ENCODE results near the gene GNAT3. TPM values are rescaled to one million over a fixed set of nuclear protein-coding genes. Genes with fewer than 3 reads are reported as not detected.

The GNAT3 gene
- total and polyA plus RNA-seq, 2 donors (not counting 3 experiments of a cell fraction or from before 2014, with no cell fraction given) = not detected

DNA sequence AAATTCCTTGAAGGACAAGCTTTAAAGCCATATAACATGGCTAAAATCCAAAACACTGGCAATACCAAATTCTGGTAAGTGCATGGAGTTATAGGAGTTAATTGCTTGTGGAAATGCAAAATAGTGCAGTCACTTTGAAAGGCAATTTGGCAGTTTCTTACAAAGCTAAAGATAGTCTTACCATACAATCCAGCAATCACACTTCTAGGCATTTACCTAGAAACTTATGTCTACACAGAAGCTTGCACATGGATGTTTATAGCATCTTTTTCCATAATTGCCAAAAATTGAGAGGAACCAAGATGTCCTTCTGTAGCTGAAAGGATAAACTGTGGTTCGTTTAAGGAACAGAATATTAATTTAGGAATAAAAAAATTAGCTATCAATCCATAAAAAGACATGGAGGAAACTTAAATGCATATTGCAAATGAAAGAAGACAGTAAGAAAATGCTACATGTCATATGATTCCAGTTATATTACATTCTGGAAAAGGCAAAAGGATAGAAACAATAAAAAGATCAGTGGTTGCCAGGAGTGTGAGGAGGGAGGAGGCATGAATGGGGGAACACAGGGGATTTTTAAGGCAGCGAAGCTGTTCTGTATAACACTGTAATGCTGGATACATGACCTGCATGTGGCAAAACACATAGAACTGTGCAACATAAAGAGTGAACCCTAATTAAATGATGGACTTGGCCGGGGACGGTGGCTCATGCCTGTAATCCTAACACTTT is 51.9 kb downstream of the GNAT3 start:
- dilution Hi-C loops (cut with MboI; ENCODE audit: extremely low pct_ligation_motif_present, low sequenced_read_pairs) = no loop called here
- DNase-seq (ENCODE audit: low read depth, low spot score) = no peak
- no TSS peak for BruUV-seq (replicated peaks)
- Histone ChIP-seq H4K20me1 (replicated peaks; ENCODE audit: control insufficient read depth, extremely low read depth, insufficient read depth, low read length) (no peaks in the 10 kb centered on the region), H3K4me3 (replicated peaks in 1 of 3; ENCODE audit: insufficient read depth in 1 of 3, low read depth in 1 of 3, low read length in 3 of 3) (no peak overlapping the region), H3K27ac (ENCODE audit: insufficient read depth, low read depth, low read length) (no peak overlapping the region), H3K9ac (replicated peaks; ENCODE audit: extremely low read depth, insufficient read depth, low read length) (no peak overlapping the region), H3K9me1 (replicated peaks; ENCODE audit: control insufficient read depth, extremely low read depth, insufficient read depth, low read length) (no peaks in the 10 kb centered on the region), H3K4me2 (ENCODE audit: insufficient read depth, low read length) (no peak overlapping the region), H2AFZ (ENCODE audit: low read depth, low read length) (no peak overlapping the region), H3K79me2 (ENCODE audit: control insufficient read depth, insufficient read depth, low read length) (no peaks in the 10 kb centered on the region), H3K9me3 (replicated peaks; ENCODE audit: control insufficient read depth, insufficient read depth, low read length) (no peaks in the 10 kb centered on the region), H3K36me3 (ENCODE audit: control insufficient read depth in 2 of 2, extremely low read depth in 1 of 2, insufficient read depth in 2 of 2, low read length in 2 of 2) (no peaks in the 10 kb centered on the region), H3K27me3 (ENCODE audit: control insufficient read depth in 2 of 2, insufficient read depth in 2 of 2, low read length in 2 of 2) (no peaks in the 10 kb centered on the region), H3K4me1 (ENCODE audit: control insufficient read depth, extremely low read depth, insufficient read depth, low read length) (no peaks in the 10 kb centered on the region)
- FAIRE-seq = no peak
- ChIA-PET CTCF (interaction anchor here (2.2 to 2.7 kb wide), 2 partner anchors 14 to 199 kb away, joined by 5 to 10 read pairs; no protein-coding TSS in a partner anchor), POLR2A (no interaction called here)
- TF ChIP-seq GATA2 (IDR thresholded peaks at IDR 0.05; ENCODE audit: insufficient read depth, insufficient read length, low read depth, low read length) (no peak), FOS (IDR thresholded peaks at IDR 0.05; ENCODE audit: borderline replicate concordance, insufficient read depth, low read length) (no peak), JUN (IDR thresholded peaks at IDR 0.05; ENCODE audit: borderline replicate concordance, insufficient read depth, insufficient read length, low read depth) (no peak), EZH2 (IDR thresholded peaks at IDR 0.05; ENCODE audit: borderline replicate concordance, low read depth, low read length, severe bottlenecking) (no peak), POLR2A (IDR thresholded peaks at IDR 0.05; ENCODE audit: low read depth, low read length) (no peak), MYC (IDR thresholded peaks at IDR 0.05; ENCODE audit: low read depth, low read length) (no peak), POLR2AphosphoS5 (IDR thresholded peaks at IDR 0.05; ENCODE audit: insufficient read depth, low read depth, low read length) (no peak)
- TF ChIP-seq, protein P1, sequence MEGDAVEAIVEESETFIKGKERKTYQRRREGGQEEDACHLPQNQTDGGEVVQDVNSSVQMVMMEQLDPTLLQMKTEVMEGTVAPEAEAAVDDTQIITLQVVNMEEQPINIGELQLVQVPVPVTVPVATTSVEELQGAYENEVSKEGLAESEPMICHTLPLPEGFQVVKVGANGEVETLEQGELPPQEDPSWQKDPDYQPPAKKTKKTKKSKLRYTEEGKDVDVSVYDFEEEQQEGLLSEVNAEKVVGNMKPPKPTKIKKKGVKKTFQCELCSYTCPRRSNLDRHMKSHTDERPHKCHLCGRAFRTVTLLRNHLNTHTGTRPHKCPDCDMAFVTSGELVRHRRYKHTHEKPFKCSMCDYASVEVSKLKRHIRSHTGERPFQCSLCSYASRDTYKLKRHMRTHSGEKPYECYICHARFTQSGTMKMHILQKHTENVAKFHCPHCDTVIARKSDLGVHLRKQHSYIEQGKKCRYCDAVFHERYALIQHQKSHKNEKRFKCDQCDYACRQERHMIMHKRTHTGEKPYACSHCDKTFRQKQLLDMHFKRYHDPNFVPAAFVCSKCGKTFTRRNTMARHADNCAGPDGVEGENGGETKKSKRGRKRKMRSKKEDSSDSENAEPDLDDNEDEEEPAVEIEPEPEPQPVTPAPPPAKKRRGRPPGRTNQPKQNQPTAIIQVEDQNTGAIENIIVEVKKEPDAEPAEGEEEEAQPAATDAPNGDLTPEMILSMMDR (IDR thresholded peaks at IDR 0.05; ENCODE audit: extremely low read depth in 1 of 2, insufficient read depth in 1 of 2, low read depth in 1 of 2, low read length in 2 of 2) = no peak
- TF ChIP-seq, protein P2, sequence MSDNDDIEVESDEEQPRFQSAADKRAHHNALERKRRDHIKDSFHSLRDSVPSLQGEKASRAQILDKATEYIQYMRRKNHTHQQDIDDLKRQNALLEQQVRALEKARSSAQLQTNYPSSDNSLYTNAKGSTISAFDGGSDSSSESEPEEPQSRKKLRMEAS (IDR thresholded peaks at IDR 0.05; ENCODE audit: insufficient read depth, insufficient read length) = no peak
- intact Hi-C loops (cut with micrococcal nuclease) = no loop called here

Data from endothelial cell of umbilical vein (primary cell).